Thyroid gland (tissue), 4 donors: Measurements from ENCODE around the gene INF2. TPM values are rescaled to one million over a fixed set of nuclear protein-coding genes. Genes with fewer than 3 reads are reported as not detected.

Experiments
- DNase-seq, 2 donors: peaks; one replicate each; pipeline ENCODE4 v3.0.0-alpha.2; 2019
- H3K27ac ChIP-seq, 3 donors: fragments of 200-600 bp; sonication (generic); 1 replicate in 2 of 3; 2 replicates in 1 of 3; pipeline ENCODE4 v1.5.1; 2016 to 2019; ENCODE audit warnings: mild to moderate bottlenecking in 1 of 3, moderate library complexity in 1 of 3
- H3K27me3 ChIP-seq: fragments of 200-600 bp; sonication (generic); one replicate; pipeline ENCODE4 v1.5.1; 2019
- H3K36me3 ChIP-seq, 2 donors: fragments of 200-600 bp; sonication (generic); one replicate each; pipeline ENCODE4 v1.5.1; 2016 to 2019
- H3K4me1 ChIP-seq, 2 donors: fragments of 200-600 bp; sonication (generic); one replicate each; pipeline ENCODE4 v1.5.1; 2017 to 2019
- H3K4me3 ChIP-seq, 3 donors: fragments of 200-600 bp; sonication (generic); replicated peaks in 1 of 3; 1 replicate in 2 of 3; 2 replicates in 1 of 3; pipeline ENCODE4 v1.5.1; 2016; ENCODE audit warnings: mild to moderate bottlenecking in 1 of 3
- H3K9me3 ChIP-seq: fragments of 200-600 bp; sonication (generic); one replicate; pipeline ENCODE4 v1.5.1; 2017
- POLR2A ChIP-seq, 2 donors: fragments of 450-650 bp; IDR thresholded peaks; one replicate each; pipeline ENCODE4 v1.6.1; 2017; ENCODE audit warnings: antibody characterized with exemption in 2 of 2, mild to moderate bottlenecking in 2 of 2, moderate library complexity in 1 of 2
- WGBS, 2 donors: methylation state at CpG; one replicate each; pipeline ENCODE4 v1.1.5; 2017; 5-methylcytosine and 5-hydroxymethylcytosine counted together
- intact Hi-C: fragments of 100-400 bp; cut with DNase I; formaldehyde crosslinking; loops from one replicate; pipeline ENCODE4 v1.15.1; 2023
- microRNA-seq: library from miRNA; unstranded; fragments of <30 nt; microRNA quantifications from one replicate; pipeline ENCODE4, GENCODE V29; 2016
- small RNA-seq: library from RNA; depleted of rRNA; stranded (forward); fragments of <200 nt; gene quantifications from one replicate; pipeline ENCODE3, GENCODE V24; 2016
- total RNA-seq, 4 donors: library from RNA; depleted of rRNA; stranded (reverse); fragments of >200 nt; gene quantifications; one replicate each; pipeline ENCODE4 v1.2.3, GENCODE V29; 2016
- TF ChIP-seq, protein P1 (sequence below), 6 experiments: fragments of 200-600 bp in 3 of 6; fragments of 450-650 bp in 3 of 6; sonication (generic) in 3 of 6; IDR thresholded peaks; one replicate each; pipeline ENCODE4 v1.5.1; 2016 to 2019; ENCODE audit warnings: antibody characterized with exemption in 6 of 6, mild to moderate bottlenecking in 2 of 6, inconsistent platforms in 1 of 6, moderate library complexity in 1 of 6

Gene INF2
- total RNA-seq, 4 donors from 2014 or later = 35.1 to 54.7 (median 42.5) TPM

DNA sequence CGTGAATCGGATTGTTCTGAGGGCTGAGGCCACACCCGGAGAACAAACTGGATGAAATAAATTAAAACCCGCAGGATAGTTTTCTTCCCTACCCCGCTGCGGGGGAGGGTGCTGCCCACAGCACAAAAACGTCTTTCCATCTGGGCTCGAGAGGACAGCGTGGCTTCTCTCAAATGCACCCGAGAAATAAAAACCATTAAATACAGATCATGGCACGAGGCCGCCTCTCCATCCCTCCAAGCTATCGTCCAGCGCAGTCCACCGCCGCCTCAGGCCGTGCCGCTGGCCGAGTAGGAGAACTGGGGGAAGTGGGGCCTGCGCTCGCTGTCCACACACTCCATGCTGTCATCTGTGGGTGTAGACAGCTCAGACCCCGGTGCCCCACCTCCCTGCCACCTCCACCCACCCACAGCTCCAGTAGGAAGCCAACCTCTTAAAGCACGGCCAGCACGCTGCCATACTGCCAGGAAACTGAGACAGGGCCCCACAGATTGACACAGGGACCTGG is 80.7 kb downstream of the INF2 start:
- H3K27ac ChIP-seq = no peak overlapping the region
- H3K36me3 ChIP-seq = peaks cover 22% of the 10 kb centered on the region in 2 donors
- no peaks in the 10 kb centered on the region for H3K9me3 ChIP-seq
- H3K27me3 ChIP-seq = no peaks in the 10 kb centered on the region
- 86 to 90% methylated on average over 21 to 24 of the region's 24 CpGs for WGBS, 2 donors
- peaks cover 26 to 31% of the 10 kb centered on the region in 2 donors for H3K4me1 ChIP-seq
- intact Hi-C loops = loop anchor here (10.0 kb wide), 1 partner anchor 275 kb away; no protein-coding TSS in a partner anchor
- no peak for DNase-seq
- TF ChIP-seq, protein P1, sequence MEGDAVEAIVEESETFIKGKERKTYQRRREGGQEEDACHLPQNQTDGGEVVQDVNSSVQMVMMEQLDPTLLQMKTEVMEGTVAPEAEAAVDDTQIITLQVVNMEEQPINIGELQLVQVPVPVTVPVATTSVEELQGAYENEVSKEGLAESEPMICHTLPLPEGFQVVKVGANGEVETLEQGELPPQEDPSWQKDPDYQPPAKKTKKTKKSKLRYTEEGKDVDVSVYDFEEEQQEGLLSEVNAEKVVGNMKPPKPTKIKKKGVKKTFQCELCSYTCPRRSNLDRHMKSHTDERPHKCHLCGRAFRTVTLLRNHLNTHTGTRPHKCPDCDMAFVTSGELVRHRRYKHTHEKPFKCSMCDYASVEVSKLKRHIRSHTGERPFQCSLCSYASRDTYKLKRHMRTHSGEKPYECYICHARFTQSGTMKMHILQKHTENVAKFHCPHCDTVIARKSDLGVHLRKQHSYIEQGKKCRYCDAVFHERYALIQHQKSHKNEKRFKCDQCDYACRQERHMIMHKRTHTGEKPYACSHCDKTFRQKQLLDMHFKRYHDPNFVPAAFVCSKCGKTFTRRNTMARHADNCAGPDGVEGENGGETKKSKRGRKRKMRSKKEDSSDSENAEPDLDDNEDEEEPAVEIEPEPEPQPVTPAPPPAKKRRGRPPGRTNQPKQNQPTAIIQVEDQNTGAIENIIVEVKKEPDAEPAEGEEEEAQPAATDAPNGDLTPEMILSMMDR (IDR thresholded peaks at IDR 0.05) = no peak
- TF ChIP-seq POLR2A (IDR thresholded peaks at IDR 0.05) = no peak
- H3K4me3 ChIP-seq = no peak overlapping the region

DNA sequence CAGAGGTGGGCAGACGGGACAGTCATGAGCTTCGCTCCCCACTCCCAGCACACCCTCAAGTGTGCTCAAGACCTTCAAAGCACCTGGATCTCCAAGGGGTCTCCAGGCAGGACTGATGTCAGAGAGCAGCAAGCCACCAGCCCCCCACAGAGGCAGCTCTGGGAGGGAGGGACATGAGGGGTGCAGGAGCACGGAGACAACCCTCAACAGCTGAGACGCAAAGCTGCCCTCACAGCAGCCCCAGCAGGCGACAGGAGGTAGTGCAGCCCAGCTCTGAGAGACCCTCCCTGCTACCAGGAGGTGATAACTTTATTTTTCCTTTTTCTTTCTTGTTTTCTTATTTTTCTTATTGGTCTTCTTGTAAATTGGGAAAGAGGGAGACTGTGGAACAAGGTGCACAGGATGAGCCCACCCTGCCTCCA is 81.4 kb downstream of the INF2 start:
- peaks cover 33 to 39% of the 10 kb centered on the region in 2 donors for H3K4me1 ChIP-seq
- H3K9me3 ChIP-seq = no peaks in the 10 kb centered on the region
- H3K27me3 ChIP-seq = no peaks in the 10 kb centered on the region
- H3K36me3 ChIP-seq = peaks cover 22% of the 10 kb centered on the region in 2 donors
- H3K4me3 ChIP-seq = no peak overlapping the region
- intact Hi-C loops = loop anchor here (10.0 kb wide), 1 partner anchor 274 kb away; no protein-coding TSS in a partner anchor
- no peak for TF ChIP-seq POLR2A (IDR thresholded peaks at IDR 0.05)
- TF ChIP-seq, protein P1 (IDR thresholded peaks at IDR 0.05) = peak in 4 of 6 experiments; percentile 10 to 41 (median 25)
- WGBS, 2 donors = 87 to 93% methylated on average over 5 of the region's 5 CpGs
- H3K27ac ChIP-seq = no peak overlapping the region
- DNase-seq = no peak

DNA sequence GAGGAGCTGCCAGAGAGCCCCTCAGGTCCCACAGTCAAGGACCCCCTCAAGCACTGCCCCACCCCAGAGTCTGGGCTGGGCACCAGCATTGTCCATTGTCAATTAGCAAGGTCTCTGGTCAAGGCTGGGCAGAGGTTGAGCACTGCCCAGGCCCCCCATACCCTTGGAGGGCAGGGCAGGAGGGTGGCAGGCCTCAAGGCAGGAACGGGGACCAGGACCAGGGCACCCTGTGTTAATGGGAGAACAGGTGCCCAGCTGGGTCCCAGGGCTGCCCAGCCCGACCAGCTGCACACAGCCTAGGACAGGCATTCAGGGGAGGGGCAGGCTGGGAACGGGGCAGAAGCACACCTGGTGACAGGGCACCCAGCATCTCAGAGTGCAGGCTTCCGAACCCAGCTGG is 82.0 kb downstream of the INF2 start:
- H3K27me3 ChIP-seq = no peaks in the 10 kb centered on the region
- TF ChIP-seq POLR2A (IDR thresholded peaks at IDR 0.05) = no peak
- TF ChIP-seq, protein P1 (IDR thresholded peaks at IDR 0.05) = no peak
- DNase-seq = no peak
- no peak overlapping the region for H3K27ac ChIP-seq
- WGBS, 2 donors = 88 to 100% methylated on average over 2 to 4 of the region's 4 CpGs
- intact Hi-C loops = loop anchor here (10.0 kb wide), 1 partner anchor 273 kb away; no protein-coding TSS in a partner anchor
- H3K36me3 ChIP-seq = peaks cover 22% of the 10 kb centered on the region in 2 donors
- no peaks in the 10 kb centered on the region for H3K9me3 ChIP-seq
- no peak overlapping the region for H3K4me3 ChIP-seq
- H3K4me1 ChIP-seq = peaks cover 33 to 44% of the 10 kb centered on the region in 2 donors

Small RNAs within 50 kb of the gene (microRNA-seq; reads per million reads assigned to microRNA genes)
- gene MIR4710 = not detected

Small RNAs within 50 kb of the gene (small RNA-seq; reads per million reads assigned to genes)
- gene MIR4710 = not detected

Other genes starting within 250 kb of the INF2 start
- 1 to 10 TPM in 1 of 4 donors, under 1 TPM in 3; 0.13 to 1.5 (median 0.53) TPM for gene C14orf180, start 109.9 kb upstream of the INF2 start, total RNA-seq
- gene TMEM179, start 84.8 kb upstream of the INF2 start, total RNA-seq = 1 to 10 TPM in 1 of 4 donors, not detected in 3; 3.1 TPM
- gene ADSS1, start 34.6 kb downstream of the INF2 start, total RNA-seq = 10 to 100 TPM; 13.6 to 26.2 (median 18.9) TPM
- 100 to 1,000 TPM; 137 to 388 (median 239) TPM for gene SIVA1, start 63.5 kb downstream of the INF2 start, total RNA-seq
- 100 to 1,000 TPM in 3 of 4 donors, 10 to 100 TPM in 1; 99.8 to 179 (median 152) TPM for gene AKT1, start 106.1 kb downstream of the INF2 start, total RNA-seq
- gene ZBTB42, start 111.5 kb downstream of the INF2 start, total RNA-seq = 10 to 100 TPM; 12.9 to 29.4 (median 16.8) TPM
- gene CEP170B, start 175.7 kb downstream of the INF2 start, total RNA-seq = 10 to 100 TPM; 18.3 to 46.2 (median 27.4) TPM
- under 1 TPM in 2 of 4 donors, not detected in 2; 0.13 to 0.33 TPM for gene PLD4, start 235.3 kb downstream of the INF2 start, total RNA-seq